A673 (cell line): ENCODE data around the gene ADAMTS15. TPM values are rescaled to one million over a fixed set of nuclear protein-coding genes. Genes with fewer than 3 reads are reported as not detected.

Source experiments
- BruUV-seq: library from RNA; stranded (reverse); fragments of 400-500 nt; replicated peaks from 2 replicates; lab custom pipeline; 2021; lab: Mats Ljungman, UMichigan
- CTCF ChIA-PET: fragments of 300-600 bp; sonication (Branson Sonifier 250); formaldehyde crosslinking; loops from one replicate; lab custom pipeline; 2022; ENCODE audit warnings: antibody characterized with exemption; lab: Charles Lee
- POLR2A ChIA-PET: fragments of 300-600 bp; sonication (Branson Sonifier 250); formaldehyde crosslinking; loops from one replicate; lab custom pipeline; 2022; ENCODE audit warnings: antibody characterized with exemption; ENCODE audit not compliant: low non-redundant PET; lab: Charles Lee
- DNase-seq: peaks from one replicate; pipeline ENCODE4 v3.0.0-alpha.2; 2015; ENCODE audit warnings: low spot score
- H3K27ac ChIP-seq: fragments of 200-600 bp; sonication (generic); 2 replicates; pipeline ENCODE4 v1.5.1; 2016; ENCODE audit warnings: mixed run types, low read depth, mild to moderate bottlenecking, mixed read lengths, antibody characterized with exemption, low read length; ENCODE audit not compliant: poor library complexity, severe bottlenecking
- H3K27me3 ChIP-seq: fragments of 200-600 bp; sonication (generic); replicated peaks from 2 replicates; pipeline ENCODE4 v1.6.1; 2017; ENCODE audit warnings: mixed run types, low read depth, mild to moderate bottlenecking, mixed read lengths, antibody characterized with exemption, low read length; ENCODE audit not compliant: insufficient read depth, poor library complexity
- H3K36me3 ChIP-seq: fragments of 200-600 bp; sonication (generic); 2 replicates; pipeline ENCODE4 v1.6.1; 2016; ENCODE audit warnings: mixed run types, mild to moderate bottlenecking, mixed read lengths, antibody characterized with exemption, low read length; ENCODE audit not compliant: insufficient read depth, poor library complexity, severe bottlenecking
- H3K4me1 ChIP-seq: fragments of 200-600 bp; sonication (generic); 2 replicates; pipeline ENCODE4 v1.6.1; 2017; ENCODE audit warnings: mixed run types, mild to moderate bottlenecking, mixed read lengths, antibody characterized with exemption, low read length; ENCODE audit not compliant: insufficient read depth, poor library complexity, severe bottlenecking
- H3K4me3 ChIP-seq: fragments of 200-600 bp; sonication (generic); 2 replicates; pipeline ENCODE4 v1.5.1; 2016; ENCODE audit warnings: low read depth, mixed run types, mild to moderate bottlenecking, mixed read lengths, low read length; ENCODE audit not compliant: poor library complexity, severe bottlenecking
- H3K9me3 ChIP-seq: fragments of 200-600 bp; sonication (generic); 2 replicates; pipeline ENCODE4 v1.6.1; 2016; ENCODE audit warnings: mixed run types, low read depth, mild to moderate bottlenecking, mixed read lengths, antibody characterized with exemption, low read length; ENCODE audit not compliant: poor library complexity, severe bottlenecking
- CTCF ChIP-seq: fragments of 300-800, 200-600 bp; sonication (generic); conservative IDR thresholded peaks from 2 replicates; pipeline ENCODE4 v1.5.1; 2017; ENCODE audit warnings: low read depth, mild to moderate bottlenecking, antibody characterized with exemption, low read length, moderate library complexity, mixed read lengths
- EZH2 ChIP-seq: fragments of 200-600 bp; sonication (generic); IDR thresholded peaks from 2 replicates; pipeline ENCODE4 v1.6.1; 2017; ENCODE audit warnings: borderline replicate concordance, low read depth, mild to moderate bottlenecking, mixed read lengths, antibody characterized with exemption, low read length; ENCODE audit not compliant: poor library complexity, severe bottlenecking
- intact Hi-C: fragments of 100-400 bp; cut with micrococcal nuclease; formaldehyde crosslinking; loops from one replicate; pipeline ENCODE4 v1.10.0; 2022; ENCODE audit not compliant: unreplicated experiment
- total RNA-seq: library from RNA; stranded (reverse); gene quantifications from 2 replicates; pipeline ENCODE4 v1.2.3, GENCODE V29; 2021

ADAMTS15 gene
- total RNA-seq, 1 experiment from 2014 or later = 0.99 TPM

GRCh38 chr11:130519128-130519932, 70.9 kb downstream of the ADAMTS15 start:
- ChIA-PET CTCF (no interaction called here), POLR2A (no interaction called here)
- Histone ChIP-seq H3K27ac (no peak overlapping the region), H3K9me3 (no peaks in the 10 kb centered on the region), H3K36me3 (no peaks in the 10 kb centered on the region), H3K4me1 (no peaks in the 10 kb centered on the region), H3K27me3 (no peaks in the 10 kb centered on the region), H3K4me3 (no peak overlapping the region)
- no TSS peak for BruUV-seq
- TF ChIP-seq EZH2 (no peak), CTCF (no peak)
- intact Hi-C loops = no loop called here
- no peak for DNase-seq

GRCh38 chr11:130520271-130520671, 71.8 kb downstream of the ADAMTS15 start:
- POLR2A ChIA-PET = no interaction called here

GRCh38 chr11:130522284-130522961, 74.0 kb downstream of the ADAMTS15 start:
- DNase-seq = peak; percentile 52
- ChIA-PET POLR2A (no interaction called here), CTCF (no interaction called here)
- H3K4me3 ChIP-seq = no peak overlapping the region
- BruUV-seq = no TSS peak
- no peaks in the 10 kb centered on the region for H3K9me3 ChIP-seq
- H3K27me3 ChIP-seq = no peaks in the 10 kb centered on the region
- H3K27ac ChIP-seq = no peak overlapping the region
- H3K4me1 ChIP-seq = no peaks in the 10 kb centered on the region
- intact Hi-C loops = no loop called here
- H3K36me3 ChIP-seq = no peaks in the 10 kb centered on the region
- no peak for TF ChIP-seq CTCF
- TF ChIP-seq EZH2 = no peak

More at GRCh38 chr11:130520271-130520671, 71.8 kb downstream of the ADAMTS15 start:
- CTCF ChIA-PET = no interaction called here
- Histone ChIP-seq H3K27me3 (no peaks in the 10 kb centered on the region), H3K4me1 (no peaks in the 10 kb centered on the region), H3K36me3 (no peaks in the 10 kb centered on the region), H3K27ac (no peak overlapping the region), H3K4me3 (no peak overlapping the region), H3K9me3 (no peaks in the 10 kb centered on the region)
- no TSS peak for BruUV-seq
- DNase-seq = no peak
- intact Hi-C loops = no loop called here
- no peak for TF ChIP-seq EZH2
- TF ChIP-seq CTCF = no peak
